ENCODE data around the gene ABCA10.

GRCh38 chr17:69164206-69164605, 64.4 kb downstream of the ABCA10 start:
- TF ChIP-seq EZH2phosphoT487 (IDR thresholded peaks at IDR 0.05; ENCODE audit: insufficient read depth, low read depth) (no peak), EZH2 (IDR thresholded peaks at IDR 0.05; ENCODE audit: insufficient read depth, poor library complexity, severe bottlenecking) (no peak)

Data from GM23248 (cell line).